OCI-LY7 (cell line): ENCODE results near the gene MRPS23. TPM values are rescaled to one million over a fixed set of nuclear protein-coding genes. Genes with fewer than 3 reads are reported as not detected.

Experiments
- BruUV-seq: library from RNA; stranded (reverse); fragments of 400-500 nt; replicated peaks from 2 replicates; lab custom pipeline; 2021; lab: Mats Ljungman, UMichigan
- CTCF ChIA-PET: fragments of 300-600 bp; sonication (Branson Sonifier 250); formaldehyde crosslinking; loops from one replicate; lab custom pipeline; 2022; ENCODE audit warnings: antibody characterized with exemption; ENCODE audit not compliant: unreplicated experiment; lab: Charles Lee
- POLR2A ChIA-PET: fragments of 300-600 bp; sonication (Branson Sonifier 250); formaldehyde crosslinking; loops from one replicate; lab custom pipeline; 2022; ENCODE audit warnings: antibody characterized with exemption; lab: Charles Lee
- DNase-seq: peaks from one replicate; pipeline ENCODE4 v3.0.0-alpha.2; 2015; ENCODE audit warnings: low spot score
- H2AFZ ChIP-seq: fragments of 200-600 bp; sonication (generic), shearing (Covaris generic); 2 replicates; pipeline ENCODE4 v1.6.1; 2014; ENCODE audit warnings: mild to moderate bottlenecking, antibody characterized with exemption, low read length, moderate library complexity
- H3K27ac ChIP-seq: fragments of 200-600 bp; sonication (generic); 2 replicates; pipeline ENCODE4 v1.5.1; 2014; ENCODE audit warnings: mixed run types, low read depth, mild to moderate bottlenecking, moderate library complexity, low read length, inconsistent platforms; ENCODE audit not compliant: poor library complexity, severe bottlenecking
- H3K36me3 ChIP-seq: fragments of 200-600 bp; sonication (generic); 2 replicates; pipeline ENCODE4 v1.6.1; 2014; ENCODE audit warnings: mild to moderate bottlenecking, antibody characterized with exemption, low read length, moderate library complexity, mixed read lengths; ENCODE audit not compliant: insufficient read depth
- H3K4me1 ChIP-seq: fragments of 200-600 bp; sonication (generic); 2 replicates; pipeline ENCODE4 v1.5.1; 2014; ENCODE audit warnings: mild to moderate bottlenecking, low read length; ENCODE audit not compliant: insufficient read depth, poor library complexity, severe bottlenecking
- H3K4me2 ChIP-seq: fragments of 200-600 bp; sonication (generic); 2 replicates; pipeline ENCODE4 v1.6.1; 2014; ENCODE audit warnings: mild to moderate bottlenecking, low read length
- H3K4me3 ChIP-seq: fragments of 200-600 bp; sonication (generic); 2 replicates; pipeline ENCODE4 v1.5.1; 2014; ENCODE audit warnings: mild to moderate bottlenecking, low read depth, low read length; ENCODE audit not compliant: poor library complexity, severe bottlenecking
- H3K79me2 ChIP-seq: fragments of 200-600 bp; sonication (generic); 2 replicates; pipeline ENCODE4 v1.6.1; 2016; ENCODE audit warnings: low read depth, mild to moderate bottlenecking, low read length, moderate library complexity, mixed read lengths; ENCODE audit not compliant: insufficient read depth
- H3K9me2 ChIP-seq: fragments of 200-600 bp; sonication (generic); 2 replicates; pipeline ENCODE4 v1.6.1; 2016; ENCODE audit warnings: mild to moderate bottlenecking, low read length, mixed read lengths; ENCODE audit not compliant: insufficient read depth
- H3K9me3 ChIP-seq: fragments of 200-600 bp; sonication (generic); 2 replicates; pipeline ENCODE4 v1.6.1; 2014; ENCODE audit warnings: mild to moderate bottlenecking, mixed run types, low read length, mixed read lengths
- H4K20me1 ChIP-seq: fragments of 200-600 bp; sonication (generic); 2 replicates; pipeline ENCODE4 v1.6.1; 2014; ENCODE audit warnings: mild to moderate bottlenecking, antibody characterized with exemption, low read length, moderate library complexity, mixed read lengths; ENCODE audit not compliant: insufficient read depth
- CTCF ChIP-seq: fragments of 200-600 bp; sonication (generic); conservative IDR thresholded peaks from 2 replicates; pipeline ENCODE4 v1.5.1; 2014; ENCODE audit warnings: mild to moderate bottlenecking, antibody characterized with exemption, low read length, moderate library complexity, mixed read lengths
- EZH2phosphoT487 ChIP-seq: fragments of 200-600 bp; sonication (generic); IDR thresholded peaks from 2 replicates; pipeline ENCODE4 v1.6.1; 2018; ENCODE audit warnings: low read depth, borderline replicate concordance, mild to moderate bottlenecking, mixed run types, antibody characterized with exemption, low read length, moderate library complexity, mixed read lengths
- intact Hi-C: fragments of 100-400 bp; cut with micrococcal nuclease; formaldehyde crosslinking; loops from one replicate; pipeline ENCODE4 v1.10.0; 2022; ENCODE audit not compliant: unreplicated experiment
- total RNA-seq, 2 experiments: library from RNA; depleted of rRNA in 1 of 2; stranded (reverse); fragments of >200 nt in 1 of 2; shearing (Covaris generic) in 1 of 2; gene quantifications; 2 replicates each; pipeline ENCODE4 v1.2.3, GENCODE V29; 2014 to 2022

MRPS23 gene
- total RNA-seq, 2 experiments from 2014 or later: 50.3 to 73.5 TPM

- BruUV-seq: no TSS peak
- ChIA-PET POLR2A (interaction anchor here (0.5 to 0.6 kb wide), 2 partner anchors 19 to 80 kb away, joined by 3 to 5 read pairs; no protein-coding TSS in a partner anchor), CTCF (no interaction called here)
Observed at GRCh38 chr17:57866723-57867122, 16.9 kb upstream of the MRPS23 start.

GRCh38 chr17:57866319-57866718 is 16.5 kb upstream of the MRPS23 start:
- Histone ChIP-seq H3K4me3 (no peak overlapping the region), H3K36me3 (no peaks in the 10 kb centered on the region), H3K9me2 (no peaks in the 10 kb centered on the region), H4K20me1 (no peaks in the 10 kb centered on the region), H3K4me2 (no peak overlapping the region), H3K4me1 (peaks cover 19% of the 10 kb centered on the region), H3K9me3 (no peaks in the 10 kb centered on the region), H2AFZ (no peak overlapping the region), H3K79me2 (no peaks in the 10 kb centered on the region), H3K27ac (no peak overlapping the region)
- intact Hi-C loops: no loop called here
- no peak for DNase-seq
- POLR2A ChIA-PET: interaction anchor here (0.6 kb wide), 1 partner anchor 81 kb away, joined by 5 read pairs; no protein-coding TSS in a partner anchor
- no TSS peak for BruUV-seq
- TF ChIP-seq EZH2phosphoT487 (no peak), CTCF (no peak)
- CTCF ChIA-PET: no interaction called here

More at GRCh38 chr17:57866723-57867122, 16.9 kb upstream of the MRPS23 start:
- no peaks in the 10 kb centered on the region for H3K9me3 ChIP-seq
- H4K20me1 ChIP-seq: no peaks in the 10 kb centered on the region
- H3K4me1 ChIP-seq: peaks cover 16% of the 10 kb centered on the region
- no peak overlapping the region for H3K4me3 ChIP-seq
- TF ChIP-seq EZH2phosphoT487 (no peak), CTCF (no peak)
- H3K4me2 ChIP-seq: no peak overlapping the region
- H3K79me2 ChIP-seq: no peaks in the 10 kb centered on the region
- no peaks in the 10 kb centered on the region for H3K9me2 ChIP-seq
- no peak overlapping the region for H3K27ac ChIP-seq
- DNase-seq: no peak
- intact Hi-C loops: no loop called here
- no peaks in the 10 kb centered on the region for H3K36me3 ChIP-seq
- no peak overlapping the region for H2AFZ ChIP-seq

DNA sequence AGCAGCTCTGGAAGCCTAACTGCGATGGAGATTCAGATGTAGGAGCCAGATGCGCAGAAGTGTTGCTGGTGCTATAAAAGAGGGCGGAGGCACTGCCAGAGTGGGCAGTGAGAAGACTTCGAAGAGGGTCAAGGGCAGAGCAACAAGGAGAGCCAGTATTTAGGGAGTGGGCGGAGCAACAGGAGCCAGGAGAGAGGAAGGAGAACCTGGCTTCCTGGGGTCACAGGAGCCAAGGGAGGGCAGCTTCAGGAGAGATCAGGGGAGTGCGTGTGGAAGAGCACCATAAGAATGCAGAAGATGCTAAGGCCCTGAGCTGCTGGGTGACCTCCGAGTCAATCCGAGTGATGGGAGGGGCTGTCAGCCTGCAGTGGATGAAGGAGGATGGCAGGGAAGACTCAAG is 14.4 kb upstream of the MRPS23 start:
- no peak for TF ChIP-seq EZH2phosphoT487
- no peak overlapping the region for H3K27ac ChIP-seq
- no peak for DNase-seq
- CTCF ChIA-PET: no interaction called here
- H3K9me2 ChIP-seq: no peaks in the 10 kb centered on the region
- H3K36me3 ChIP-seq: no peaks in the 10 kb centered on the region
- peaks cover 24% of the 10 kb centered on the region for H3K4me1 ChIP-seq
- H3K4me2 ChIP-seq: no peak overlapping the region
- H3K79me2 ChIP-seq: no peaks in the 10 kb centered on the region
- 0 out of 2 replicates have a peak, but pooled peaks cover 5% of the 10 kb centered on the region for H4K20me1 ChIP-seq
- intact Hi-C loops: no loop called here
- POLR2A ChIA-PET: interaction anchor here (0.5 kb wide), 1 partner anchor 16 kb away, joined by 3 read pairs; no protein-coding TSS in a partner anchor
- no peak overlapping the region for H3K4me3 ChIP-seq
- BruUV-seq: no TSS peak
- no peaks in the 10 kb centered on the region for H3K9me3 ChIP-seq
- H2AFZ ChIP-seq: no peak overlapping the region
